VCaP (cell line): ENCODE measurements around the gene MOB3A.

Experiments
- H3K27ac ChIP-seq: fragments of 450-650 bp; 2 replicates; pipeline ENCODE4 v1.5.1; 2017
- TF ChIP-seq, protein P1 (sequence below): fragments of 450-650 bp; conservative IDR thresholded peaks from 2 replicates; pipeline ENCODE4 v1.5.1; 2017; ENCODE audit warnings: mild to moderate bottlenecking, moderate library complexity

Gene MOB3A

GRCh38 chr19:2048104-2048958 is 47.8 kb downstream of the MOB3A start:
- peak overlapping the region; percentile 91 for H3K27ac ChIP-seq

DNA sequence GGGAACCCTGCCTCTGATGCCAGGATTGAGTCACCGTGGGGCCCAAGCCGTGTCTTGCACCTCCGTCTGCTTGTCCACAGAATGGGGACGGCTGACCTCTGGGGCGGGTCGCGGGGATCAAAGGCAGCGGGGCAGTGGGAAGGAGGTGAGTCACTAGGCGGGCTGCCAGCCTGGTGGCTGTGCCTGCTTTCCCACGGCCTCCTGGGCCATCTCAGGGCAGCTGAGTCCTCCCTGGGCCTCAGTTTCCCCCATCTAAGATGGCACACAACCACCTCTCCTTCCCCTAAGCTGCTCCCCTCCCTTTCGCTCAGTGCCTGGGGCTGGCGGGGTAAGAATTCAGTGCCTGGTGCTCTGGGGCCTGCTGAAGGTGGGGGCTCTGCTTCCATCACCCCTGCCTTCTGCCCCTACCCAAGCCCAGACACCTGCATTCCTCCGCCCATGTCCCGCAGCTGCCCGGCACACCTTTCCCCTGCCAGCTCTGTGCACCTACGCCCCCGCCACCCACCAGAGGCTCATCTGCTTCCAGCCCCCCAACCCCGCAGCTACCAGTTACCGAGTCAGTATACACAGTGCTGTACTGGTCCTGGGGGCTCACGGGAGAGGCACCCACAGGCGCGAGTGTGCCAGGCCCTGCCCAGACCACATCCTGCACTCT is 48.5 kb downstream of the MOB3A start:
- TF ChIP-seq, protein P1, sequence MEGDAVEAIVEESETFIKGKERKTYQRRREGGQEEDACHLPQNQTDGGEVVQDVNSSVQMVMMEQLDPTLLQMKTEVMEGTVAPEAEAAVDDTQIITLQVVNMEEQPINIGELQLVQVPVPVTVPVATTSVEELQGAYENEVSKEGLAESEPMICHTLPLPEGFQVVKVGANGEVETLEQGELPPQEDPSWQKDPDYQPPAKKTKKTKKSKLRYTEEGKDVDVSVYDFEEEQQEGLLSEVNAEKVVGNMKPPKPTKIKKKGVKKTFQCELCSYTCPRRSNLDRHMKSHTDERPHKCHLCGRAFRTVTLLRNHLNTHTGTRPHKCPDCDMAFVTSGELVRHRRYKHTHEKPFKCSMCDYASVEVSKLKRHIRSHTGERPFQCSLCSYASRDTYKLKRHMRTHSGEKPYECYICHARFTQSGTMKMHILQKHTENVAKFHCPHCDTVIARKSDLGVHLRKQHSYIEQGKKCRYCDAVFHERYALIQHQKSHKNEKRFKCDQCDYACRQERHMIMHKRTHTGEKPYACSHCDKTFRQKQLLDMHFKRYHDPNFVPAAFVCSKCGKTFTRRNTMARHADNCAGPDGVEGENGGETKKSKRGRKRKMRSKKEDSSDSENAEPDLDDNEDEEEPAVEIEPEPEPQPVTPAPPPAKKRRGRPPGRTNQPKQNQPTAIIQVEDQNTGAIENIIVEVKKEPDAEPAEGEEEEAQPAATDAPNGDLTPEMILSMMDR, result no peak

More at GRCh38 chr19:2048104-2048958, 47.8 kb downstream of the MOB3A start:
- TF ChIP-seq, protein P1, result no peak

GRCh38 chr19:2047076-2047448 is 49.1 kb downstream of the MOB3A start:
- peak overlapping the region; percentile 91; the same call in 1 of the 2 replicates for H3K27ac ChIP-seq
- TF ChIP-seq, protein P1, result no peak

More for the DNA sequence above, 48.5 kb downstream of the MOB3A start:
- H3K27ac ChIP-seq, result peak overlapping the region; percentile 91; the same call in 1 of the 2 replicates

DNA sequence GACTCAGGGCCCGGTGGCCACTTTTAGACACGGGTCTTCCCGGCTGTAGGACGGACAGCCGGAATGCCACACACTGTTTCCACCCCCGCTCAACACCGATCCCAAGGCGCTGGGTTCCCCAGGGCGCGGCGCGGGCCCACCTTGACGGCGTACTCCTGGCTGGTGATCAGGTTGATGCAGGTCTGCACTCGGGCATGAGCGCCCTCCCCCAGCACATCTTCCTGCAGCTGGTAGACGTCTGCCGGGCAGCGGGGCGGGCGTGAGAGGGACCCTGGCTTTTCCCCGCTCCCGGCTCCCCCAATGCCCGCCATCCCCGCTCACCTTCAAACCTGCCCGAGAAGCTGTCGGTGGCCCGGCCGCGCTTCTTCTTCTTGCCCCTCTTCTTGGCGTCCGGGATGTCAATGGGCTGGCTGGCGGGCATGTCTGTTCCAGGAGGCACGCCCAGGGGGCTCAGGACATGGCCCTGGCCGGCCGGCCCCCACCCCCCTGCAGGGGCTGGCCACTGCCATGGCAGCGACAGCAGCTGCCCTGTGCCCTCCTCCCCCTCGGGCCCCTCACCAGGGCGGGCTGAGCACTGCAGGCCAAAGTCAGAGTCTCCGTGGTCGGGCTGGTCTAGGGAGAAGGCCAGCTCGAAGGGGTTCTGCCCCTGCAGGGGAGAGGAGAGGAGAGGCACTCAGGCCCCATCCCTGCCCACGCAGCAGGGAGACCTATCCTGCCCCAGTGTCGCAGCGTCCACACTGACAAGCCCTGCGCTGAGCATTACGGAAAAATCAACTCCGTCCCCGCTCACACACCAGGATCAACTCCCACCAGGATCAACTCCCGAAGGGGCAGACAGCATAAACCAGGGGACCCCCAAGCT is 49.8 kb downstream of the MOB3A start:
- TF ChIP-seq, protein P1, result no peak
- H3K27ac ChIP-seq, result peak overlapping the region; percentile 91; the same call in 1 of the 2 replicates

DNA sequence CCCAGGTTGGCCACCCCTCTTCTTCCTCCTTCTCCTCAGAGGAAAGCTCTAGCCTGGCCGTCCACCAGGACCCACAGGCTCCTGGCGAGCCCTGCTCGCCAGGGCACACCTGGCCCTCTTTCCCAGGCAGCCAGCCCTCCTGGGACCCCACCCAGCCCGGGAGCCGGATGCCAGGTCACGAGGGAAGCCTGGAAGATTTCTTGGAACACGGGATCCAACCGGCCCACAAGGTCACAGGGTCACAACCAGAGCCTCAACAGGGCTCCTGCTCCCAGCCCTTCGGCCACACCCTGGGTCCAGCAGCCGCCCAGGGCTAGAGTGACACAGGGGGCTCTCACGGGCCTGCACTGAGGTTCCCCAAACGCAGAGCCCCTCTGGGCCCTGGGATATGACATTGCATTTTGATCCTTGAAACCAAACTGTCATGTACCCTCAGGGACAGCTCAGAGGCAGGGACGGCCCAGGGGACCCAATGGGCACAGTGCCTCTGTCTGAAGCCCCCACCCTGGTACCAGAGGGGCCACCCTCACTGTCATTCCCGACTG is 50.6 kb downstream of the MOB3A start:
- peak overlapping the region; percentile 16; the same call in 1 of the 2 replicates for H3K27ac ChIP-seq
- TF ChIP-seq, protein P1, result no peak

DNA sequence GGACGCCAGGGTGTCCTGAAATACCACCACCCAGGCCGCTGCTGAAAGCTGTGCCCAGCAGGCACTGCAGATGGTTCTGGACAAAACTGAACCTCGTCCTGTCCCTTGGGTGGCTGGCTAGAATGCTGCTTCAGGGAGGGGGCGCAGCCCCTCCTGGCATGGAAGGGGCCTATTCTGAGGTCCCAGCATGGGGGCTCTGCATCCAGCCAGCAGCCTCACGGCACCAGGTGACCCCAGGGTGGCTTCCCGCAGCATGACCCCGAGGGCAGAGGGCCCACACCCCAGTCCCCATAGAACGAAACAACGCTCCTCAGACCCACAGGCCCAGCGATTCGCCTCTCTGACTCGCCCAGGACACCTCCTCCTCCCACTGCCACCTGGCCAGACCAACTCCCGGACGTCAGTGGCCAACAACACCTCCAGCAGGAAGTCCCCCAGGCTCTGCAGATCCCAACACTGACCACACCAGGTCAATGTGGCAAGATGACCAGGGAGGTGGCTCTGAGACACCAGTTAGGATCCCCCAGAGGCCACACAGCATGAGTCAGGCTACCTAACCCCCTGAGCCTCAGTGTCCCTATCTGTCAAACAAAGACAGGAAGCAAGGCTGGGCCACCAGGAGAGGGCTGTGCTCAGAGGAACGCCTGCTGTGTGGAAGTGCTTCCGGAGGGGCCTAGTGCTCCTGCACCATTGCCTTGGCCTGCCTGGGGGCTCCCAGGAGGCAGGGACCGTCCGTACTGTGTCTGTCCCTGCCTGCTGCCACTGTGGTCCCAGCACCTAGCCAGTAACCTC is 51.2 kb downstream of the MOB3A start:
- peak overlapping the region; percentile 16; the same call in 1 of the 2 replicates for H3K27ac ChIP-seq
- TF ChIP-seq, protein P1, result no peak
